Measurements from ENCODE around the gene ELOF1.

Gene ELOF1

GRCh38 chr19:11507370-11508078, 51.5 kb downstream of the ELOF1 start:
- Histone ChIP-seq H3K9me3 (ENCODE audit: control insufficient read depth, low read length) (no peaks in the 10 kb centered on the region), H3K36me3 (ENCODE audit: control insufficient read depth, insufficient read depth, low read length) (no peaks in the 10 kb centered on the region), H3K27me3 (ENCODE audit: control insufficient read depth, insufficient read depth, low read length) (no peaks in the 10 kb centered on the region), H3K4me3 (ENCODE audit: low read length) (no peak overlapping the region), H3K9ac (ENCODE audit: low read length) (no peak overlapping the region), H3K4me1 (ENCODE audit: control insufficient read depth, insufficient read depth, low read length) (peaks cover 11% of the 10 kb centered on the region)

GRCh38 chr19:11506967-11507366, 52.1 kb downstream of the ELOF1 start:
- H3K4me3 ChIP-seq (ENCODE audit: low read length): no peak overlapping the region

GRCh38 chr19:11506101-11506555, 52.9 kb downstream of the ELOF1 start:
- Histone ChIP-seq H3K36me3 (ENCODE audit: control insufficient read depth, insufficient read depth, low read length) (no peaks in the 10 kb centered on the region), H3K9me3 (ENCODE audit: control insufficient read depth, low read length) (no peaks in the 10 kb centered on the region), H3K9ac (ENCODE audit: low read length) (peak overlapping the region; percentile 80), H3K4me3 (ENCODE audit: low read length) (peak overlapping the region; percentile 56), H3K27me3 (ENCODE audit: control insufficient read depth, insufficient read depth, low read length) (no peaks in the 10 kb centered on the region), H3K4me1 (ENCODE audit: control insufficient read depth, insufficient read depth, low read length) (peaks cover 11% of the 10 kb centered on the region)

More at GRCh38 chr19:11506967-11507366, 52.1 kb downstream of the ELOF1 start:
- Histone ChIP-seq H3K27me3 (ENCODE audit: control insufficient read depth, insufficient read depth, low read length) (no peaks in the 10 kb centered on the region), H3K4me1 (ENCODE audit: control insufficient read depth, insufficient read depth, low read length) (peaks cover 11% of the 10 kb centered on the region), H3K36me3 (ENCODE audit: control insufficient read depth, insufficient read depth, low read length) (no peaks in the 10 kb centered on the region), H3K9me3 (ENCODE audit: control insufficient read depth, low read length) (no peaks in the 10 kb centered on the region), H3K9ac (ENCODE audit: low read length) (no peak overlapping the region)

GRCh38 chr19:11505504-11506100, 53.4 kb downstream of the ELOF1 start, which contains the start of gene ZNF653:
TSS of gene ZNF653 (minus strand) at chr19:11505839. CDS start at chr19:11505786, 53 bp downstream.
- Histone ChIP-seq H3K4me1 (ENCODE audit: control insufficient read depth, insufficient read depth, low read length) (peaks cover 11% of the 10 kb centered on the region), H3K27me3 (ENCODE audit: control insufficient read depth, insufficient read depth, low read length) (no peaks in the 10 kb centered on the region), H3K9ac (ENCODE audit: low read length) (peak within 1 kb of the TSS; percentile 80), H3K36me3 (ENCODE audit: control insufficient read depth, insufficient read depth, low read length) (no peaks in the 10 kb centered on the region), H3K4me3 (ENCODE audit: low read length) (peak within 1 kb of the TSS; percentile 56), H3K9me3 (ENCODE audit: control insufficient read depth, low read length) (no peaks in the 10 kb centered on the region)

- Histone ChIP-seq H3K4me3 (ENCODE audit: low read length) (peak overlapping the region; percentile 56), H3K27me3 (ENCODE audit: control insufficient read depth, insufficient read depth, low read length) (no peaks in the 10 kb centered on the region), H3K36me3 (ENCODE audit: control insufficient read depth, insufficient read depth, low read length) (no peaks in the 10 kb centered on the region), H3K9me3 (ENCODE audit: control insufficient read depth, low read length) (no peaks in the 10 kb centered on the region), H3K9ac (ENCODE audit: low read length) (peak overlapping the region; percentile 80), H3K4me1 (ENCODE audit: control insufficient read depth, insufficient read depth, low read length) (peaks cover 11% of the 10 kb centered on the region)
Measured at GRCh38 chr19:11505032-11505503, 54.0 kb downstream of the ELOF1 start.

- Histone ChIP-seq H3K36me3 (ENCODE audit: control insufficient read depth, insufficient read depth, low read length) (no peaks in the 10 kb centered on the region), H3K9ac (ENCODE audit: low read length) (peak overlapping the region; percentile 80), H3K9me3 (ENCODE audit: control insufficient read depth, low read length) (no peaks in the 10 kb centered on the region), H3K4me1 (ENCODE audit: control insufficient read depth, insufficient read depth, low read length) (peaks cover 11% of the 10 kb centered on the region), H3K27me3 (ENCODE audit: control insufficient read depth, insufficient read depth, low read length) (no peaks in the 10 kb centered on the region), H3K4me3 (ENCODE audit: low read length) (peak overlapping the region; percentile 2)
Measured at GRCh38 chr19:11504502-11505031, 54.5 kb downstream of the ELOF1 start.
